SU-DHL-6 (cell line): ENCODE data around the gene MVP.

Source experiments
- H2AFZ ChIP-seq: fragments of 200-600 bp; sonication (generic); 2 replicates; pipeline ENCODE4 v1.6.1; 2014; ENCODE audit warnings: low read depth, mild to moderate bottlenecking, moderate library complexity, mixed read lengths, antibody characterized with exemption, low read length; ENCODE audit not compliant: severe bottlenecking
- H3F3A ChIP-seq: fragments of 200-600 bp; shearing (Covaris generic); 2 replicates; pipeline ENCODE4 v1.6.0; 2016; ENCODE audit warnings: antibody characterized with exemption, mild to moderate bottlenecking; ENCODE audit not compliant: insufficient read depth
- H3K27ac ChIP-seq: fragments of 200-600 bp; sonication (generic); 2 replicates; pipeline ENCODE4 v1.5.1; 2016; ENCODE audit warnings: low read depth, mild to moderate bottlenecking, low read length, moderate library complexity, mixed read lengths
- H3K27me3 ChIP-seq: fragments of 200-600 bp; sonication (generic), shearing (Covaris generic); 2 replicates; pipeline ENCODE4 v1.6.0; 2014; ENCODE audit warnings: mild to moderate bottlenecking, low read length
- H3K36me3 ChIP-seq: fragments of 200-600 bp; sonication (generic); 2 replicates; pipeline ENCODE4 v1.6.1; 2014; ENCODE audit warnings: mild to moderate bottlenecking, low read length, mixed read lengths
- H3K4me2 ChIP-seq: fragments of 300-600, 200-600 bp; shearing (Covaris generic), sonication (generic); 2 replicates; pipeline ENCODE4 v1.6.0; 2014; ENCODE audit warnings: low read length, low read depth, mild to moderate bottlenecking; ENCODE audit not compliant: poor library complexity, severe bottlenecking
- H3K4me3 ChIP-seq: fragments of 200-600 bp; sonication (generic); 2 replicates; pipeline ENCODE4 v1.5.1; 2014; ENCODE audit warnings: antibody characterized with exemption, low read length, mild to moderate bottlenecking, mixed read lengths; ENCODE audit not compliant: insufficient read depth, poor library complexity, severe bottlenecking
- H3K79me2 ChIP-seq: fragments of 200-600 bp; sonication (generic); 2 replicates; pipeline ENCODE4 v1.6.1; 2014; ENCODE audit warnings: mild to moderate bottlenecking, low read length, moderate library complexity; ENCODE audit not compliant: insufficient read depth
- H3K9ac ChIP-seq: fragments of 200-600 bp; sonication (generic); 2 replicates; pipeline ENCODE4 v1.7.0; 2014; ENCODE audit warnings: mild to moderate bottlenecking, low read length
- H3K9me2 ChIP-seq: fragments of 200-600 bp; sonication (generic); replicated peaks from 2 replicates; pipeline ENCODE4 v1.6.1; 2014; ENCODE audit warnings: low read length; ENCODE audit not compliant: insufficient read depth
- H3K9me3 ChIP-seq: fragments of 200-600 bp; sonication (generic); 2 replicates; pipeline ENCODE4 v1.6.1; 2014; ENCODE audit warnings: low read length, mixed read lengths; ENCODE audit not compliant: insufficient read depth
- H4K20me1 ChIP-seq: fragments of 200-600 bp; sonication (generic); 2 replicates; pipeline ENCODE4 v1.6.1; 2014; ENCODE audit warnings: low read depth, mild to moderate bottlenecking, antibody characterized with exemption, low read length, moderate library complexity, mixed read lengths
- EZH2phosphoT487 ChIP-seq: fragments of 200-600 bp; sonication (generic), shearing (Covaris generic); conservative IDR thresholded peaks from 2 replicates; pipeline ENCODE4 v1.6.1; 2018; ENCODE audit warnings: mild to moderate bottlenecking, antibody characterized with exemption, low read length, moderate library complexity, mixed read lengths
- TF ChIP-seq, protein P1 (sequence below): fragments of 200-600 bp; sonication (generic); IDR thresholded peaks from one replicate; pipeline ENCODE4 v1.5.1; 2017; ENCODE audit warnings: antibody characterized with exemption, mild to moderate bottlenecking, low read length, moderate library complexity; ENCODE audit not compliant: insufficient read depth, poor library complexity, severe bottlenecking

Gene MVP

DNA sequence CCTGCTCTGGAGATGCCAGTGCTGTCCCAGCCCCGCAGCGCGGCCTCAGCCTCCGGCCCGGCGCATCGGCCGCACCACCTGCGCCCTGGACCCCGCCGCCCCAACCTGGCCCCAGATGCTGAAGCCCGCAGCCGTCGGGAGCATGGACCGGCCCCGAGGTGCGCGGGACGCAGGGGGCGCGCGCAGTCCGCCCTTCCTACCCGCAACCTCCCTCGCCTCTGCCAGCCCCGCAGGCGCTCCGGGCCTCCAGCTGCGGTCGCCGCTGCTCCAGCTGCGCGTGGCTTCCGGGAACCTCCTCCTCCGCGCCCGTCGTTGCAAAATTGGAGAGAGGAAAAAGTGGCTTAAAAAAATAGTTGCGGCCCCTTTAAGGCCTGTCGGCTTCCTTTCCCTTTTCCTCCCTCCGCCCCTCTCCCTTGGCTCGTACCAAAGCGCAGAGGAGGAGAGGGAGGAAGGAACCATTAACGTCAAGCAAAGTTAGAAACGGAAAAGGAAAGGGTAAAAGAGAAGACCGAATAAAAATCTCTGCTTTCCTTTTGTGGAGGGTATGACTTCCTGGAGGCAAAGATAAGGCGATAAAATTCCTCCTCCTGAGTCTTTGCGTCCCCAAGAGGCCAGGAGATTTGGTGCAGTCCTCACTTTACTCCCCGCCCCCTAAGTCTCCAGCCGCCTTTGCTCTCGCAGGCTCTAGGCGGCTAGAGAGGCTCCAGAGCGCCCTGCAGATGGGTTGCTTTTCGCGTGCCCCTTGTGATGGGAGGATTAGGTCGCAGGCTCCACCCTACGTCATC is 42.8 kb downstream of the MVP start, which contains the start of gene CDIPT:
CDIPT (minus strand) TSS at position 343 of the 785 bp plus-strand sequence. CDS start 369 bp downstream, outside the sequence.
- peak within 1 kb of the TSS; percentile 67 for H3K4me2 ChIP-seq
- H3K9me2 ChIP-seq: no peaks in the 10 kb centered on the region
- H3K27ac ChIP-seq: peak within 1 kb of the TSS; percentile 76
- TF ChIP-seq, protein P1, sequence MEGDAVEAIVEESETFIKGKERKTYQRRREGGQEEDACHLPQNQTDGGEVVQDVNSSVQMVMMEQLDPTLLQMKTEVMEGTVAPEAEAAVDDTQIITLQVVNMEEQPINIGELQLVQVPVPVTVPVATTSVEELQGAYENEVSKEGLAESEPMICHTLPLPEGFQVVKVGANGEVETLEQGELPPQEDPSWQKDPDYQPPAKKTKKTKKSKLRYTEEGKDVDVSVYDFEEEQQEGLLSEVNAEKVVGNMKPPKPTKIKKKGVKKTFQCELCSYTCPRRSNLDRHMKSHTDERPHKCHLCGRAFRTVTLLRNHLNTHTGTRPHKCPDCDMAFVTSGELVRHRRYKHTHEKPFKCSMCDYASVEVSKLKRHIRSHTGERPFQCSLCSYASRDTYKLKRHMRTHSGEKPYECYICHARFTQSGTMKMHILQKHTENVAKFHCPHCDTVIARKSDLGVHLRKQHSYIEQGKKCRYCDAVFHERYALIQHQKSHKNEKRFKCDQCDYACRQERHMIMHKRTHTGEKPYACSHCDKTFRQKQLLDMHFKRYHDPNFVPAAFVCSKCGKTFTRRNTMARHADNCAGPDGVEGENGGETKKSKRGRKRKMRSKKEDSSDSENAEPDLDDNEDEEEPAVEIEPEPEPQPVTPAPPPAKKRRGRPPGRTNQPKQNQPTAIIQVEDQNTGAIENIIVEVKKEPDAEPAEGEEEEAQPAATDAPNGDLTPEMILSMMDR: peak; percentile 63
- TF ChIP-seq EZH2phosphoT487: no peak
- no peaks in the 10 kb centered on the region for H4K20me1 ChIP-seq
- peak within 1 kb of the TSS; percentile 73 for H3K9ac ChIP-seq
- no peaks in the 10 kb centered on the region for H3K27me3 ChIP-seq
- peak within 1 kb of the TSS; percentile 91 for H3K4me3 ChIP-seq
- no peaks in the 10 kb centered on the region for H3K9me3 ChIP-seq
- H3F3A ChIP-seq: no peaks in the 10 kb centered on the region
- no peaks in the 10 kb centered on the region for H3K36me3 ChIP-seq
- H2AFZ ChIP-seq: peak within 1 kb of the TSS; percentile 95
- no peaks in the 10 kb centered on the region; the same call in 1 of the 2 replicates for H3K79me2 ChIP-seq

DNA sequence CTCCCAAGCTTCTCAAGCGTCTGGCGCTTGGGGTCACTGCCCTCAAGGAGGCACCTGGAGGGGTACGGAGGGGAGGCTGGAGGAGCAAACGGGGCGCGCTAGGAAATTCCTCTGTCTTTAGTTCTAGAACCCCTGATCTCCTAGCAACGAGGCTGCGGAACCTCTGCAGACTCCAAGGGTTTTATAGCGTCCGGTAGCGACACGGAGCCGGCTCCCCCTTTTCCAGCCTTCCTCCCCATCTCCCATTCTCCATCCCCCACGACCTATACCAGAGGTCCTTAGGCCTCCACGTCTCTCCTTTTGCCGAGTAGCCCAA is 43.4 kb downstream of the MVP start:
- peak overlapping the region; percentile 34 for H3K4me2 ChIP-seq
- H3F3A ChIP-seq: no peaks in the 10 kb centered on the region
- no peaks in the 10 kb centered on the region for H4K20me1 ChIP-seq
- H3K9me3 ChIP-seq: no peaks in the 10 kb centered on the region
- no peaks in the 10 kb centered on the region for H3K27me3 ChIP-seq
- peak overlapping the region; percentile 95 for H2AFZ ChIP-seq
- no peaks in the 10 kb centered on the region; the same call in 1 of the 2 replicates for H3K79me2 ChIP-seq
- H3K36me3 ChIP-seq: no peaks in the 10 kb centered on the region
- no peaks in the 10 kb centered on the region for H3K9me2 ChIP-seq
- H3K9ac ChIP-seq: no peak overlapping the region
- no peak overlapping the region for H3K27ac ChIP-seq
- no peak overlapping the region for H3K4me3 ChIP-seq
- no peak for TF ChIP-seq EZH2phosphoT487
- TF ChIP-seq, protein P1: no peak

DNA sequence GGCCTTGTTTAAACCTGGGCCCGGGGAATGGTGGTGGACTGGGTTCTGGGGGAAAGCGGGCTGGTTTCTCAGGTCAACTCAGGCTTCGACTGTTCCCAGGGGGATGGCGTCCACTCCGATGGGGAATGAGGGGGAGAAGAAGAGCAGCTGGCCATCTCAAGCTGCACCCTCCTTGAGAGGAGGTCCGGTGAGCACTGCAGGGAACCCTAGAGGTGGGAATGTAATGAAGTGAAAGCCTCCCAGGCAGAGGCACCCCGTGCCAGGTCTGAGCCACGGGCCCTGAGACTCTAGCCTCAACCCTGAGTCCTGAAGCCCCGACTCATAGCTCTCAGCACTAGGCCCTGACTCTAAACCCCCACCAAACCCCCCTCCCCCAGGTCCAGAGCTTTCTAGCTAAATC is 43.9 kb downstream of the MVP start:
- Histone ChIP-seq H3K27ac (no peak overlapping the region), H3K79me2 (no peaks in the 10 kb centered on the region; the same call in 1 of the 2 replicates), H4K20me1 (no peaks in the 10 kb centered on the region), H3K4me2 (no peak overlapping the region), H3K9me3 (no peaks in the 10 kb centered on the region), H3K4me3 (no peak overlapping the region), H3F3A (no peaks in the 10 kb centered on the region), H3K9me2 (no peaks in the 10 kb centered on the region), H3K9ac (no peak overlapping the region), H3K36me3 (no peaks in the 10 kb centered on the region), H3K27me3 (no peaks in the 10 kb centered on the region), H2AFZ (no peak overlapping the region)
- TF ChIP-seq, protein P1: no peak
- TF ChIP-seq EZH2phosphoT487: no peak
